ENCODE measurements around the gene ODAD4. TPM values are rescaled to one million over a fixed set of nuclear protein-coding genes. Genes with fewer than 3 reads are reported as not detected.
"Not testable (repeated sequence)": the region's sequence is repeated elsewhere in the genome, so short reads cannot be mapped to it uniquely, and the experiment has no call there.

ODAD4 gene
- total RNA-seq, 4 donors from 2014 or later: 0.32 to 0.55 TPM; not detected in 2

- H3K27ac ChIP-seq: peak overlapping the region; percentile 85 to 96 (median 93)
- no peaks in the 10 kb centered on the region for H3K36me3 ChIP-seq
- in situ Hi-C loops (cut with MboI; ENCODE audit: low pct_ligation_motif_present in 1 of 4, low pct_unique_long_range_greater_than_20kb in 1 of 4, low sequenced_read_pairs in 3 of 4) (no loop called here), intact Hi-C loops (cut with DNase I; ENCODE audit: low total_unique reads) (no loop called here)
- no peaks in the 10 kb centered on the region for H3K9me3 ChIP-seq
- DNase-seq: no peak
- H3K4me3 ChIP-seq: no peak overlapping the region
- TF ChIP-seq POLR2AphosphoS5 (IDR thresholded peaks at IDR 0.05) (no peak), EP300 (IDR thresholded peaks at IDR 0.05; ENCODE audit: low read depth) (no peak), CTCF (IDR thresholded peaks at IDR 0.05) (no peak), POLR2A (IDR thresholded peaks at IDR 0.05) (no peak)
- H3K27me3 ChIP-seq: no peaks in the 10 kb centered on the region
- WGBS, 2 donors (ENCODE audit: low coverage in 1 of 2): 87% methylated on average over 7 of the region's 7 CpGs; no CpG with 5 or more reads in 1 of the 2 donors
- H3K4me1 ChIP-seq: peaks cover 10 to 32% (median 22%) of the 10 kb centered on the region in 4 donors
Measured at GRCh38 chr17:41919840-41920579, 10.4 kb upstream of the ODAD4 start.

GRCh38 chr17:41920580-41920955, 9.8 kb upstream of the ODAD4 start:
- DNase-seq: no peak
- TF ChIP-seq POLR2AphosphoS5 (IDR thresholded peaks at IDR 0.05) (no peak), POLR2A (IDR thresholded peaks at IDR 0.05) (no peak), CTCF (IDR thresholded peaks at IDR 0.05) (no peak), EP300 (IDR thresholded peaks at IDR 0.05; ENCODE audit: low read depth) (no peak)
- H3K4me3 ChIP-seq: no peak overlapping the region
- intact Hi-C loops (cut with DNase I; ENCODE audit: low total_unique reads): no loop called here
- no peaks in the 10 kb centered on the region for H3K27me3 ChIP-seq
- in situ Hi-C loops (cut with MboI; ENCODE audit: low pct_ligation_motif_present in 1 of 4, low pct_unique_long_range_greater_than_20kb in 1 of 4, low sequenced_read_pairs in 3 of 4): no loop called here
- no peaks in the 10 kb centered on the region for H3K9me3 ChIP-seq
- peaks cover 10 to 30% (median 22%) of the 10 kb centered on the region in 4 donors for H3K4me1 ChIP-seq
- no peak overlapping the region for H3K27ac ChIP-seq
- WGBS, 2 donors (ENCODE audit: low coverage in 1 of 2): 90% methylated on average over 5 of the region's 5 CpGs; no CpG with 5 or more reads in 1 of the 2 donors
- no peaks in the 10 kb centered on the region for H3K36me3 ChIP-seq

GRCh38 chr17:41925991-41926590, 4.3 kb upstream of the ODAD4 start:
- intact Hi-C loops (cut with DNase I; ENCODE audit: low total_unique reads): no loop called here
- peak; percentile 39 for DNase-seq
- H3K36me3 ChIP-seq: no peaks in the 10 kb centered on the region
- peaks cover 6 to 26% (median 7%) of the 10 kb centered on the region in 4 donors for H3K4me1 ChIP-seq
- no peaks in the 10 kb centered on the region for H3K9me3 ChIP-seq
- H3K27me3 ChIP-seq: no peaks in the 10 kb centered on the region
- 29 to 58% methylated on average over 7 of the region's 7 CpGs for WGBS, 2 donors (ENCODE audit: low coverage in 1 of 2)
- peak overlapping the region in 3 of 4 donors; percentile 22 to 41 (median 29) for H3K27ac ChIP-seq
- no peak overlapping the region for H3K4me3 ChIP-seq
- in situ Hi-C loops (cut with MboI; ENCODE audit: low pct_ligation_motif_present in 1 of 4, low pct_unique_long_range_greater_than_20kb in 1 of 4, low sequenced_read_pairs in 3 of 4): no loop called here
- no peak for TF ChIP-seq POLR2A (IDR thresholded peaks at IDR 0.05)
- no peak for TF ChIP-seq POLR2AphosphoS5 (IDR thresholded peaks at IDR 0.05)
- TF ChIP-seq CTCF (IDR thresholded peaks at IDR 0.05): no peak
- no peak for TF ChIP-seq EP300 (IDR thresholded peaks at IDR 0.05; ENCODE audit: low read depth)

DNA sequence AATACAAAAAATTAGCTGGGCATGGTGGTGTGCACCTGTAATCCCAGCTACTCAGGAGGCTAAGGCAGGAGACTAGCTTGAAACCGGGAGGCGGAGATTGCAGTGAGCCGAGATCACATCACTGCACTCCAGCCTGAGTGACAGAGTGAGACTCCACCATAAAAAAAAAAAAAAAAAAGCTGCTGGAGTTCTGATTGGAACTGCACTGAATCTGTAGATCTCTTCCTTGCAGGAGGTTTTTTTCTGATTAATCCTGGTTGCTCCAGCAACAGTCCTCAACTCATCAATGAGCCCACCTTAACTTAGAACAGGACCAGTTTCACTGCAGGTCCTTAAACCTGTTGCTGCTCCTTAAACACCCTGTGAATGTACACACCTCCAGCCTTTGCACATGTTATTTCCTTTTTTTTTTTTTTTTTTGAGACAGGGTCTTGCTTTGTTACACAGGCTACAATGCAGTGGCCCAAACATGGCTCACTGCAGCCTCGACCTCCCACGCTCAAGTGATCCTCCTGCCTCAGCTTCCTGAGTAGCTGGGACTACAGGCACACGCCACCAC, 1.6 kb upstream of the ODAD4 start:
- WGBS, 2 donors (ENCODE audit: low coverage in 1 of 2): 70 to 85% methylated on average over 6 of the region's 6 CpGs
- Histone ChIP-seq H3K27ac (peak overlapping the region in 1 of 4 donors; percentile 89), H3K27me3 (no peaks in the 10 kb centered on the region)

GRCh38 chr17:41930833-41931156, 378 bp downstream of the ODAD4 start:
- H3K27me3 ChIP-seq; H3K36me3 ChIP-seq; H3K9me3 ChIP-seq; in situ Hi-C loops (cut with MboI; ENCODE audit: low pct_ligation_motif_present in 1 of 4, low pct_unique_long_range_greater_than_20kb in 1 of 4, low sequenced_read_pairs in 3 of 4); intact Hi-C loops (cut with DNase I; ENCODE audit: low total_unique reads); DNase-seq: not testable (repeated sequence)
- Histone ChIP-seq H3K27ac (peak overlapping the region; percentile 85 to 92 (median 89)), H3K4me3 (peak overlapping the region in 3 of 4 donors; percentile 37 to 65 (median 38)), H3K4me1 (peaks cover 4 to 25% (median 6%) of the 10 kb centered on the region in 4 donors)
- 0 to 64% methylated on average over 1 to 18 of the region's 18 CpGs for WGBS, 2 donors (ENCODE audit: low coverage in 1 of 2)

More for the DNA sequence above, 1.6 kb upstream of the ODAD4 start:
- H3K4me1 ChIP-seq: peaks cover 6 to 28% (median 7%) of the 10 kb centered on the region in 4 donors
- intact Hi-C loops (cut with DNase I; ENCODE audit: low total_unique reads): no loop called here
- TF ChIP-seq CTCF (IDR thresholded peaks at IDR 0.05): no peak
- TF ChIP-seq POLR2A (IDR thresholded peaks at IDR 0.05): no peak
- TF ChIP-seq EP300 (IDR thresholded peaks at IDR 0.05; ENCODE audit: low read depth): no peak
- no peak for TF ChIP-seq POLR2AphosphoS5 (IDR thresholded peaks at IDR 0.05)
- DNase-seq: no peak
- no peak overlapping the region for H3K4me3 ChIP-seq
- no peaks in the 10 kb centered on the region for H3K9me3 ChIP-seq
- no peaks in the 10 kb centered on the region for H3K36me3 ChIP-seq
- in situ Hi-C loops (cut with MboI; ENCODE audit: low pct_ligation_motif_present in 1 of 4, low pct_unique_long_range_greater_than_20kb in 1 of 4, low sequenced_read_pairs in 3 of 4): no loop called here

DNA sequence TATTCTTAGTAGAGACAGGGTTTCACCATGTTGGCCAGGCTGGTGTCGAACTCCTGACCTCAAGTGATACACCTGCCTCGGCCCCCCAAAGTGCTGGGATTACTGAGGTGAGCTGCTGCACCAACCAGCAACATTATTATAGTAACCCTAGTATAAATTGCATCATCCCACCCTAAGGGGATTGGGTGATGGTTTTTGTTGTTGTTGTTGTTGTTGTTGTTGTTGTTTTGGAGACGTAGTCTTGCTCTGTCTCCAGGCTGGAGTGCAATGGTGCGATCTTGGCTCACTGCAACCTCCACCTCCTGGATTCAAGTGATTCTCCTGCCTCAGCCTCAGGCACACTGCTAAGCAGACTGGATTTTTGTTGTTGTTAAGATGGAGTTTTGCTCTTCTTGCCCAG, 1.3 kb downstream of the ODAD4 start:
- DNase-seq; H3K9me3 ChIP-seq; intact Hi-C loops (cut with DNase I; ENCODE audit: low total_unique reads); H3K27me3 ChIP-seq; H3K27ac ChIP-seq; H3K4me3 ChIP-seq; in situ Hi-C loops (cut with MboI; ENCODE audit: low pct_ligation_motif_present in 1 of 4, low pct_unique_long_range_greater_than_20kb in 1 of 4, low sequenced_read_pairs in 3 of 4); H3K36me3 ChIP-seq: not testable (repeated sequence)
- 87 to 90% methylated on average over 2 to 4 of the region's 4 CpGs for WGBS, 2 donors (ENCODE audit: low coverage in 1 of 2)
- peaks cover 0 to 20% (median 6%) of the 10 kb centered on the region in 4 donors for H3K4me1 ChIP-seq
